ENCODE results near the gene NAALADL1.
"Not testable (repeated sequence)": the region's sequence is repeated elsewhere in the genome, so short reads cannot be mapped to it uniquely, and the experiment has no call there.

NAALADL1 gene

GRCh38 chr11:65045728-65046127 lies 12.6 kb downstream of the NAALADL1 start:
- DNase-seq, result no peak

GRCh38 chr11:65045061-65045460 lies 13.3 kb downstream of the NAALADL1 start:
- DNase-seq, result no peak

- no peak for DNase-seq
Measured at GRCh38 chr11:65043881-65044501, 14.4 kb downstream of the NAALADL1 start.

GRCh38 chr11:65042891-65043290 lies 15.5 kb downstream of the NAALADL1 start:
- DNase-seq, result no peak

- DNase-seq, result peak; percentile 94
Measured at GRCh38 chr11:65040847-65041622, 17.3 kb downstream of the NAALADL1 start, which contains the start of gene SAC3D1. Gene SAC3D1, plus strand, starts transcription at chr11:65041210. Its CDS starts 83 bp downstream, at chr11:65041293.

GRCh38 chr11:65040520-65040846 lies 17.9 kb downstream of the NAALADL1 start:
- no peak for DNase-seq

- no peak for DNase-seq
Measured at GRCh38 chr11:65036931-65037330, 21.4 kb downstream of the NAALADL1 start.

GRCh38 chr11:65035579-65035978 lies 22.8 kb downstream of the NAALADL1 start:
- DNase-seq, result no peak

GRCh38 chr11:65034423-65034822 lies 23.9 kb downstream of the NAALADL1 start:
- DNase-seq, result no peak

- DNase-seq, result no peak
Measured at GRCh38 chr11:65032216-65032615, 26.1 kb downstream of the NAALADL1 start.

- DNase-seq, result peak; percentile 91
Measured at GRCh38 chr11:65027213-65028067, 30.9 kb downstream of the NAALADL1 start, which contains the start of gene SNX15. Gene SNX15, plus strand, starts transcription at chr11:65027439. Its CDS starts 99 bp downstream, at chr11:65027538.

GRCh38 chr11:65026810-65027209 lies 31.5 kb downstream of the NAALADL1 start:
- DNase-seq, result no peak

GRCh38 chr11:65023502-65023901 lies 34.9 kb downstream of the NAALADL1 start:
- DNase-seq, result not testable (repeated sequence)

- no peak for DNase-seq
Measured at GRCh38 chr11:65021509-65021908, 36.8 kb downstream of the NAALADL1 start.

GRCh38 chr11:65021003-65021402 lies 37.4 kb downstream of the NAALADL1 start:
- no peak for DNase-seq

GRCh38 chr11:65019824-65020223 lies 38.5 kb downstream of the NAALADL1 start:
- no peak for DNase-seq

GRCh38 chr11:65017937-65018336 lies 40.4 kb downstream of the NAALADL1 start:
- DNase-seq, result no peak

GRCh38 chr11:65016705-65017104 lies 41.6 kb downstream of the NAALADL1 start:
- no peak for DNase-seq

GRCh38 chr11:65014726-65015227 lies 43.6 kb downstream of the NAALADL1 start:
- DNase-seq, result peak; percentile 1

- peak; percentile 80 for DNase-seq
Measured at GRCh38 chr11:65013888-65014725, 44.2 kb downstream of the NAALADL1 start, which contains the start of gene ARL2. Gene ARL2, plus strand, starts transcription at chr11:65014160. Its CDS starts 48 bp downstream, at chr11:65014208.

- peak; percentile 21 for DNase-seq
Measured at GRCh38 chr11:65013130-65013887, 45.0 kb downstream of the NAALADL1 start.
